Endothelial cell of umbilical vein (primary cell): ENCODE data around the gene OR6P1. TPM values are rescaled to one million over a fixed set of nuclear protein-coding genes. Genes with fewer than 3 reads are reported as not detected.

Experiments used
- BruUV-seq: library from RNA; stranded (reverse); fragments of 400-500 nt; replicated peaks from 2 replicates; lab custom pipeline; 2021; lab: Mats Ljungman, UMichigan
- CTCF ChIA-PET: fragments of 300-600, 350-600 bp; sonication (Branson Sonifier 250); formaldehyde crosslinking; loops from one replicate; lab custom pipeline; 2021; ENCODE audit warnings: antibody characterized with exemption, inconsistent platforms; lab: Charles Lee
- POLR2A ChIA-PET: fragments of 300-600, 350-600 bp; sonication (Branson Sonifier 250); formaldehyde crosslinking; loops from one replicate; lab custom pipeline; 2021; ENCODE audit warnings: antibody characterized with exemption, inconsistent platforms; lab: Charles Lee
- DNase-seq: peaks from one replicate; pipeline ENCODE4 v3.0.0-alpha.2; 2011; ENCODE audit warnings: low read depth, low spot score
- FAIRE-seq: peaks from 2 replicates; lab custom pipeline; 2011; peaks lifted over from hg19 to GRCh38; lab: Jason Lieb, UNC
- H2AFZ ChIP-seq: 2 replicates; pipeline ENCODE4 v1.6.0; 2012; ENCODE audit warnings: low read depth, low read length, control low read depth, inconsistent platforms
- H3K27ac ChIP-seq: 2 replicates; pipeline ENCODE4 v1.5.1; 2011; ENCODE audit warnings: low read depth, mild to moderate bottlenecking, control low read depth, low read length, moderate library complexity; ENCODE audit not compliant: insufficient read depth
- H3K27me3 ChIP-seq, 2 experiments: 2 replicates each; pipeline versions ENCODE4 v1.6.0 to v1.6.1; 2011; ENCODE audit warnings: low read length in 2 of 2, mixed read lengths in 1 of 2; ENCODE audit not compliant: control insufficient read depth in 2 of 2, insufficient read depth in 2 of 2
- H3K36me3 ChIP-seq, 2 experiments: 2 replicates in 1 of 2; 3 replicates in 1 of 2; pipeline ENCODE4 v1.5.1; 2011; ENCODE audit warnings: low read length in 2 of 2, mild to moderate bottlenecking in 1 of 2, moderate library complexity in 1 of 2; ENCODE audit not compliant: control insufficient read depth in 2 of 2, insufficient read depth in 2 of 2; ENCODE audit errors: extremely low read depth in 1 of 2
- H3K4me1 ChIP-seq: 3 replicates; pipeline ENCODE4 v1.5.1; 2011; ENCODE audit warnings: mild to moderate bottlenecking, low read length; ENCODE audit not compliant: control insufficient read depth, insufficient read depth; ENCODE audit errors: extremely low read depth
- H3K4me2 ChIP-seq: 2 replicates; pipeline ENCODE4 v1.6.1; 2011; ENCODE audit warnings: low read length, control low read depth, mixed read lengths; ENCODE audit not compliant: insufficient read depth
- H3K4me3 ChIP-seq, 3 experiments: fragments of 200-600 bp in 1 of 3; sonication (generic), shearing (Covaris generic) in 1 of 3; replicated peaks in 1 of 3; 2 replicates each; pipeline ENCODE4 v1.5.1; 2011 to 2016; ENCODE audit warnings: control low read depth in 3 of 3, low read length in 3 of 3, mild to moderate bottlenecking in 2 of 3, inconsistent platforms in 1 of 3, low read depth in 1 of 3, moderate library complexity in 1 of 3; ENCODE audit not compliant: insufficient read depth in 1 of 3
- H3K79me2 ChIP-seq: 2 replicates; pipeline ENCODE4 v1.6.0; 2012; ENCODE audit warnings: low read length, inconsistent platforms; ENCODE audit not compliant: control insufficient read depth, insufficient read depth
- H3K9ac ChIP-seq: replicated peaks from 2 replicates; pipeline ENCODE3; 2011; ENCODE audit warnings: low read length, control low read depth; ENCODE audit not compliant: insufficient read depth; ENCODE audit errors: extremely low read depth
- H3K9me1 ChIP-seq: replicated peaks from 3 replicates; pipeline ENCODE4 v1.6.0; 2011; ENCODE audit warnings: mild to moderate bottlenecking, low read length; ENCODE audit not compliant: control insufficient read depth, insufficient read depth; ENCODE audit errors: extremely low read depth
- H3K9me3 ChIP-seq: replicated peaks from 2 replicates; pipeline ENCODE4 v1.5.1; 2012; ENCODE audit warnings: low read length, inconsistent platforms; ENCODE audit not compliant: control insufficient read depth, insufficient read depth
- H4K20me1 ChIP-seq: replicated peaks from 2 replicates; pipeline ENCODE3; 2011; ENCODE audit warnings: mild to moderate bottlenecking, low read length; ENCODE audit not compliant: control insufficient read depth, insufficient read depth; ENCODE audit errors: extremely low read depth
- EZH2 ChIP-seq: IDR thresholded peaks from 2 replicates; pipeline ENCODE4 v1.6.1; 2012; ENCODE audit warnings: borderline replicate concordance, low read depth, mild to moderate bottlenecking, moderate library complexity, low read length, inconsistent platforms; ENCODE audit not compliant: severe bottlenecking
- FOS ChIP-seq: IDR thresholded peaks from 2 replicates; pipeline ENCODE4 v1.6.1; 2011; ENCODE audit warnings: mild to moderate bottlenecking, low read length, moderate library complexity, borderline replicate concordance; ENCODE audit not compliant: insufficient read depth
- GATA2 ChIP-seq: IDR thresholded peaks from 2 replicates; pipeline ENCODE4 v1.7.0; 2011; ENCODE audit warnings: low read depth, mild to moderate bottlenecking, moderate library complexity, mixed read lengths, low read length; ENCODE audit not compliant: insufficient read length, insufficient read depth
- JUN ChIP-seq: IDR thresholded peaks from 2 replicates; pipeline ENCODE4 v1.6.1; 2011; ENCODE audit warnings: borderline replicate concordance, low read depth; ENCODE audit not compliant: insufficient read length, insufficient read depth
- MYC ChIP-seq: IDR thresholded peaks from one replicate; pipeline ENCODE4 v1.6.1; 2011; ENCODE audit warnings: mild to moderate bottlenecking, low read depth, low read length
- POLR2A ChIP-seq: IDR thresholded peaks from 2 replicates; pipeline ENCODE4 v1.6.1; 2012; ENCODE audit warnings: low read depth, mild to moderate bottlenecking, control low read depth, low read length
- POLR2AphosphoS5 ChIP-seq: IDR thresholded peaks from 2 replicates; pipeline ENCODE4 v1.6.1; 2012; ENCODE audit warnings: low read depth, mild to moderate bottlenecking, control low read depth, low read length, moderate library complexity; ENCODE audit not compliant: insufficient read depth
- dilution Hi-C: fragments of 300-500 bp; cut with MboI; formaldehyde crosslinking; loops from one replicate; pipeline ENCODE4 v1.15.0; 2019; ENCODE audit warnings: low sequenced_read_pairs; ENCODE audit not compliant: extremely low pct_ligation_motif_present
- intact Hi-C: fragments of 100-400 bp; cut with micrococcal nuclease; formaldehyde crosslinking; loops from one replicate; pipeline ENCODE4 v1.10.0; 2022
- polyA plus RNA-seq, 4 experiments: library from polyadenylated mRNA; depleted of rRNA in 3 of 4; stranded (reverse) in 3 of 4; unstranded in 1 of 4; fragments of >200 nt; gene quantifications; 2 replicates each; pipeline versions ENCODE4 v1.2.1 to v1.2.3, GENCODE V29; 2011 to 2012; ENCODE audit warnings: missing spikeins in 1 of 4
- total RNA-seq: library from RNA; stranded (reverse); gene quantifications from 2 replicates; pipeline ENCODE4 v1.2.3, GENCODE V29; 2021
- TF ChIP-seq, protein P1 (sequence below): IDR thresholded peaks from 2 replicates; pipeline ENCODE4 v1.6.1; 2011; ENCODE audit not compliant: insufficient read depth, insufficient read length
- TF ChIP-seq, protein P2 (sequence below), 2 donors: IDR thresholded peaks; 1 replicate in 1 of 2; 2 replicates in 1 of 2; pipeline ENCODE4 v1.5.1; 2011; ENCODE audit warnings: low read length in 2 of 2, mild to moderate bottlenecking in 2 of 2, moderate library complexity in 2 of 2, control low read depth in 1 of 2, inconsistent platforms in 1 of 2, low read depth in 1 of 2; ENCODE audit not compliant: insufficient read depth in 1 of 2; ENCODE audit errors: extremely low read depth in 1 of 2

Gene OR6P1
- total and polyA plus RNA-seq, 2 donors (not counting 3 experiments of a cell fraction or from before 2014, with no cell fraction given) = not detected

- no peaks in the 10 kb centered on the region for H3K9me1 ChIP-seq
- no peak for TF ChIP-seq POLR2AphosphoS5
- TF ChIP-seq GATA2 = no peak
- no peak for TF ChIP-seq FOS
- TF ChIP-seq POLR2A = no peak
- TF ChIP-seq, protein P1, sequence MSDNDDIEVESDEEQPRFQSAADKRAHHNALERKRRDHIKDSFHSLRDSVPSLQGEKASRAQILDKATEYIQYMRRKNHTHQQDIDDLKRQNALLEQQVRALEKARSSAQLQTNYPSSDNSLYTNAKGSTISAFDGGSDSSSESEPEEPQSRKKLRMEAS = no peak
- no peaks in the 10 kb centered on the region for H3K9me3 ChIP-seq
- BruUV-seq = no TSS peak
- POLR2A ChIA-PET = no interaction called here
- H4K20me1 ChIP-seq = no peaks in the 10 kb centered on the region
- FAIRE-seq (no peak), DNase-seq (no peak)
- H3K36me3 ChIP-seq = no peaks in the 10 kb centered on the region
- dilution Hi-C loops (no loop called here), intact Hi-C loops (no loop called here)
- H3K27ac ChIP-seq = no peak overlapping the region
- no peak overlapping the region for H3K4me2 ChIP-seq
- no peaks in the 10 kb centered on the region for H3K79me2 ChIP-seq
- CTCF ChIA-PET = interaction anchor here (1.6 to 2.7 kb wide), 2 partner anchors 14 to 316 kb away, joined by 4 to 9 read pairs; no protein-coding TSS in a partner anchor
- H3K27me3 ChIP-seq = no peaks in the 10 kb centered on the region
- no peak overlapping the region for H3K9ac ChIP-seq
- no peaks in the 10 kb centered on the region for H3K4me1 ChIP-seq
- H2AFZ ChIP-seq = no peak overlapping the region
- H3K4me3 ChIP-seq = no peak overlapping the region
These were observed 50.4 kb downstream of the OR6P1 start for GRCh38 chr1:158520021-158520420.

DNA sequence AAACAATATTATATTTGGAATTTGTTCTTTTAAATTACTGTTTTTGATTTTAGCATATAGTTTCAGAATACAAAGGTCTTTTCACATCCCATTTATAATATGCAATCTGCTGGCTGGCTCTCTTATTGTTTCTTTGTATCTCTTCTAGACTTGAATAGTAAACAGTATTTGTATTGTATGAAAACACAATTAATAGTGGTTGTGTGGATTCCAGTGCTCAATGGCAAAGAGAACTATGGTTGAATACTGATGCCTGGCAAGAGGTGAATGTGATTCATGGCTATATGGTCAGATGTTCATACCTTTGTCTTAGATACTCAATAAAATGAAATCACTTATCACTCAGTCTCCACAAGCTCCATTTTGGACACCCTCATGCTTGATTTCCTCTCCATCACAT, 53.4 kb downstream of the OR6P1 start:
- POLR2A ChIA-PET = no interaction called here

More for the DNA sequence above, 53.4 kb downstream of the OR6P1 start:
- Histone ChIP-seq H4K20me1 (no peaks in the 10 kb centered on the region), H3K4me3 (no peak overlapping the region), H3K36me3 (no peaks in the 10 kb centered on the region), H3K27ac (no peak overlapping the region), H3K4me2 (no peak overlapping the region), H3K79me2 (no peaks in the 10 kb centered on the region), H3K9me3 (no peaks in the 10 kb centered on the region), H3K9ac (no peak overlapping the region), H3K4me1 (no peaks in the 10 kb centered on the region), H3K9me1 (no peaks in the 10 kb centered on the region), H3K27me3 (no peaks in the 10 kb centered on the region), H2AFZ (no peak overlapping the region)
- intact Hi-C loops = no loop called here
- BruUV-seq = no TSS peak
- CTCF ChIA-PET = no interaction called here
- FAIRE-seq = no peak
- dilution Hi-C loops = no loop called here
- no peak for DNase-seq
- TF ChIP-seq JUN (no peak), GATA2 (no peak), POLR2A (no peak), EZH2 (no peak), MYC (no peak), POLR2AphosphoS5 (no peak), FOS (no peak)
- TF ChIP-seq, protein P1 = no peak
- TF ChIP-seq, protein P2, sequence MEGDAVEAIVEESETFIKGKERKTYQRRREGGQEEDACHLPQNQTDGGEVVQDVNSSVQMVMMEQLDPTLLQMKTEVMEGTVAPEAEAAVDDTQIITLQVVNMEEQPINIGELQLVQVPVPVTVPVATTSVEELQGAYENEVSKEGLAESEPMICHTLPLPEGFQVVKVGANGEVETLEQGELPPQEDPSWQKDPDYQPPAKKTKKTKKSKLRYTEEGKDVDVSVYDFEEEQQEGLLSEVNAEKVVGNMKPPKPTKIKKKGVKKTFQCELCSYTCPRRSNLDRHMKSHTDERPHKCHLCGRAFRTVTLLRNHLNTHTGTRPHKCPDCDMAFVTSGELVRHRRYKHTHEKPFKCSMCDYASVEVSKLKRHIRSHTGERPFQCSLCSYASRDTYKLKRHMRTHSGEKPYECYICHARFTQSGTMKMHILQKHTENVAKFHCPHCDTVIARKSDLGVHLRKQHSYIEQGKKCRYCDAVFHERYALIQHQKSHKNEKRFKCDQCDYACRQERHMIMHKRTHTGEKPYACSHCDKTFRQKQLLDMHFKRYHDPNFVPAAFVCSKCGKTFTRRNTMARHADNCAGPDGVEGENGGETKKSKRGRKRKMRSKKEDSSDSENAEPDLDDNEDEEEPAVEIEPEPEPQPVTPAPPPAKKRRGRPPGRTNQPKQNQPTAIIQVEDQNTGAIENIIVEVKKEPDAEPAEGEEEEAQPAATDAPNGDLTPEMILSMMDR (IDR thresholded peaks at IDR 0.05; ENCODE audit: extremely low read depth in 1 of 2, insufficient read depth in 1 of 2, low read depth in 1 of 2, low read length in 2 of 2) = no peak
